GM12892 (cell line): ENCODE results near the gene CYSTM1.

Experiments
- POLR2A ChIP-seq: IDR thresholded peaks from 2 replicates; pipeline ENCODE4 v1.6.1; 2011; ENCODE audit warnings: low read depth, low read length, control low read depth
- POLR2AphosphoS5 ChIP-seq: IDR thresholded peaks from 2 replicates; pipeline ENCODE4 v1.6.1; 2011; ENCODE audit warnings: low read depth, low read length, control low read depth
- TAF1 ChIP-seq: IDR thresholded peaks from 2 replicates; pipeline ENCODE4 v1.6.1; 2011; ENCODE audit warnings: low read depth, mild to moderate bottlenecking, control low read depth, low read length, borderline replicate concordance

DNA sequence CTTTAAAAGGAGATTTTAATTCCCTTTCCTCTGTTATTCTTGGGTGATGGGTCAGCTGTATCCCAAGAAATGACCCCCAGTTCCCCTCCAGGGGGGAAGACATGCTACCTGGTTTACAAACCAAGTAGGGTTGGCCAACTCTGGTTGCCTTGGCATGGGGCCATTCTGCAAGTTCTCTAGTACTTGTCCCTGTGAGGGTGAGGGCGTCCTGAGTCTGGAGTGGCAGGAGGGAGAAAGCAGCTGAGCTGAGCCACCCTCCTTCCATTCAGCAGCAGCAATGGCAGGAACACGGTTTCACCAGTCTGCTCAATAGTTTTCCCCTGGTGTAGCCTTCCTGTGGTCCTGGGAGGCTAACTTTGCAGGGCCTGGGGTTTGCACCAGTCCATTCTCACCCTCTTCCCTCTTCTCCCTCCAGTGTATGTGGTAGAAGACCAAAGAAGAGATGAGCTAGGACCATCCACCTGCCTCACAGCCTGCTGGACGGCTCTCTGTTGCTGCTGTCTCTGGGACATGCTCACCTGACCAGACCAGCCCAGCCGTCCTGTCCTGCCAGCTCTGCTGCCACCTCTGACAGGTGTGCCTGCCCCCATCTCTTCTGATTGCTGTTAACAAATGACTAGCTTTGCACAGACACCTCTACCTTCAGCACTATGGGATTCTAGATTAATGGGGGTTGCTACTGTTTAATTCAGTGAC, 68.0 kb downstream of the CYSTM1 start:
- TF ChIP-seq POLR2AphosphoS5 (no peak), POLR2A (no peak), TAF1 (no peak)
